ENCODE results near the gene ATG10.

ATG10 gene

GRCh38 chr5:81961651-81962440 lies 10.0 kb upstream of the ATG10 start:
- Histone ChIP-seq H3K36me3 (ENCODE audit: insufficient read depth, low read length) (no peaks in the 10 kb centered on the region), H3K9ac (ENCODE audit: low read depth, low read length) (no peak overlapping the region), H3K79me2 (ENCODE audit: insufficient read depth, low read length) (no peaks in the 10 kb centered on the region), H3K27me3 (ENCODE audit: insufficient read depth, low read length, poor library complexity) (no peaks in the 10 kb centered on the region), H4K20me1 (ENCODE audit: insufficient read depth, low read length) (no peaks in the 10 kb centered on the region), H3K4me2 (ENCODE audit: insufficient read depth, low read length) (no peak overlapping the region), H3K4me3 (ENCODE audit: low read depth in 1 of 2, low read length in 2 of 2) (no peak overlapping the region), H2AFZ (ENCODE audit: low read depth, low read length) (no peak overlapping the region), H3K9me3 (ENCODE audit: insufficient read depth, low read length, severe bottlenecking) (no peaks in the 10 kb centered on the region), H3K27ac (ENCODE audit: low read length) (no peak overlapping the region), H3K4me1 (ENCODE audit: insufficient read depth, low read length) (no peaks in the 10 kb centered on the region)
- no peak for TF ChIP-seq CTCF (IDR thresholded peaks at IDR 0.05; ENCODE audit: borderline replicate concordance, extremely low read depth, low read length, poor library complexity, severe bottlenecking)
- no peak for TF ChIP-seq EZH2 (IDR thresholded peaks at IDR 0.05; ENCODE audit: borderline replicate concordance, low read depth, low read length, severe bottlenecking)
- no peak for DNase-seq
- ATAC-seq (ENCODE audit: insufficient read depth, low read depth), result no peak

- Histone ChIP-seq H2AFZ (ENCODE audit: low read depth, low read length) (no peak overlapping the region), H3K27me3 (ENCODE audit: insufficient read depth, low read length, poor library complexity) (no peaks in the 10 kb centered on the region), H3K4me1 (ENCODE audit: insufficient read depth, low read length) (no peaks in the 10 kb centered on the region), H3K4me2 (ENCODE audit: insufficient read depth, low read length) (no peak overlapping the region), H3K27ac (ENCODE audit: low read length) (no peak overlapping the region), H3K79me2 (ENCODE audit: insufficient read depth, low read length) (no peaks in the 10 kb centered on the region), H3K9ac (ENCODE audit: low read depth, low read length) (no peak overlapping the region), H3K36me3 (ENCODE audit: insufficient read depth, low read length) (no peaks in the 10 kb centered on the region), H4K20me1 (ENCODE audit: insufficient read depth, low read length) (no peaks in the 10 kb centered on the region), H3K9me3 (ENCODE audit: insufficient read depth, low read length, severe bottlenecking) (no peaks in the 10 kb centered on the region), H3K4me3 (ENCODE audit: low read depth in 1 of 2, low read length in 2 of 2) (no peak overlapping the region)
- no peak for DNase-seq
- ATAC-seq (ENCODE audit: insufficient read depth, low read depth), result no peak
- TF ChIP-seq CTCF (IDR thresholded peaks at IDR 0.05; ENCODE audit: borderline replicate concordance, extremely low read depth, low read length, poor library complexity, severe bottlenecking) (no peak), EZH2 (IDR thresholded peaks at IDR 0.05; ENCODE audit: borderline replicate concordance, low read depth, low read length, severe bottlenecking) (no peak)
These were observed 8.3 kb upstream of the ATG10 start for GRCh38 chr5:81963544-81963943.

GRCh38 chr5:81965524-81965923 lies 6.3 kb upstream of the ATG10 start:
- no peak overlapping the region for H3K27ac ChIP-seq (ENCODE audit: low read length)
- peaks cover 8% of the 10 kb centered on the region for H3K4me1 ChIP-seq (ENCODE audit: insufficient read depth, low read length)
- no peaks in the 10 kb centered on the region for H3K9me3 ChIP-seq (ENCODE audit: insufficient read depth, low read length, severe bottlenecking)
- no peaks in the 10 kb centered on the region for H3K79me2 ChIP-seq (ENCODE audit: insufficient read depth, low read length)
- DNase-seq (no peak), ATAC-seq (ENCODE audit: insufficient read depth, low read depth) (no peak)
- no peak overlapping the region for H2AFZ ChIP-seq (ENCODE audit: low read depth, low read length)
- TF ChIP-seq CTCF (IDR thresholded peaks at IDR 0.05; ENCODE audit: borderline replicate concordance, extremely low read depth, low read length, poor library complexity, severe bottlenecking) (no peak), EZH2 (IDR thresholded peaks at IDR 0.05; ENCODE audit: borderline replicate concordance, low read depth, low read length, severe bottlenecking) (no peak)
- no peak overlapping the region for H3K4me3 ChIP-seq (ENCODE audit: low read depth in 1 of 2, low read length in 2 of 2)
- no peaks in the 10 kb centered on the region for H3K27me3 ChIP-seq (ENCODE audit: insufficient read depth, low read length, poor library complexity)
- H4K20me1 ChIP-seq (ENCODE audit: insufficient read depth, low read length), result no peaks in the 10 kb centered on the region
- H3K36me3 ChIP-seq (ENCODE audit: insufficient read depth, low read length), result no peaks in the 10 kb centered on the region
- H3K4me2 ChIP-seq (ENCODE audit: insufficient read depth, low read length), result no peak overlapping the region
- H3K9ac ChIP-seq (ENCODE audit: low read depth, low read length), result no peak overlapping the region
